ENCODE measurements around the gene SAT2. TPM values are rescaled to one million over a fixed set of nuclear protein-coding genes. Genes with fewer than 3 reads are reported as not detected.
"Not testable (repeated sequence)": the region's sequence is repeated elsewhere in the genome, so short reads cannot be mapped to it uniquely, and the experiment has no call there.

Gene SAT2
- polyA plus RNA-seq, 12 donors, result 44.5 to 83.2 (median 68.8) TPM; not detected in 1

- DNase-seq, result no peak
These were observed 18.8 kb upstream of the SAT2 start for GRCh38 chr17:7646457-7646856.

GRCh38 chr17:7644775-7645174 is 17.2 kb upstream of the SAT2 start:
- no peak for DNase-seq

DNA sequence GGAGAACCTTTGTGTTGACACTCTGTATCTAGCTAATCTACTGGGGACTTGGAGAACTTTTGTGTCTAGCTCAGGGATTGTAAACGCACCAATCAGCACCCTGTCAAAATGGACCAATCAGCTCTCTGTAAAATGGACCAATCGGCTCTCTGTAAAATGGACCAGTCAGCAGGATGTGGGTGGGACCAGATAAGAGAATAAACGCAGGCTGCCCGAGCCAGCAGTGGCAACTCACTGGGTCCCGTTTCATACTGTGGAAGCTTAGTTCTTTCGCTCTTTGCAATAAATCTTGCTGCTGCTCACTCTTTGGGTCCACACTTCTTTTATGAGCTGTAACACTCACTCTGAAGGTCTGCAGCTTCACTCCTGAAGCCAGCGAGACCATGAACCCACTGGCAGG is 14.0 kb upstream of the SAT2 start:
- DNase-seq, result not testable (repeated sequence)

- DNase-seq, result no peak
These were observed 13.2 kb upstream of the SAT2 start for GRCh38 chr17:7640783-7641182.

DNA sequence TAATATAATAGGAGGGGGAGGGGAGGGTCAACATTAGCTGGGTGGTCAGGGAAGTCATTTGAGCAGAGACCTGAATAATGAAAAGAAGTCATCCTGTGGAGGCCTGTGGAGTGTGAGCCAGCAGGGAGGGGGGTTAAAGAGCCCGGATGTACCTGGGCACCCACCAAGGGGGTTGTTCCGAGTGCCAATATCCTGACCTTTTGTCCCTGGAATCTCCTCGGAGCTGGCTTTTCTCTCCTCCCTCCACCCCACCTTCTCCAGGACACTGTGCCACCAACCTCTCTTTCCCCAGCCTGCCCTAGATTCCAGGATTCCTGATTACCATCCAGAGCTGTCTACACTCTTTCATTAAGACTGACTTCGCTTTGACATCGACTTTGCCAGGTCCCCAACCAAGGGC is 8.5 kb upstream of the SAT2 start:
- no peak for DNase-seq

DNA sequence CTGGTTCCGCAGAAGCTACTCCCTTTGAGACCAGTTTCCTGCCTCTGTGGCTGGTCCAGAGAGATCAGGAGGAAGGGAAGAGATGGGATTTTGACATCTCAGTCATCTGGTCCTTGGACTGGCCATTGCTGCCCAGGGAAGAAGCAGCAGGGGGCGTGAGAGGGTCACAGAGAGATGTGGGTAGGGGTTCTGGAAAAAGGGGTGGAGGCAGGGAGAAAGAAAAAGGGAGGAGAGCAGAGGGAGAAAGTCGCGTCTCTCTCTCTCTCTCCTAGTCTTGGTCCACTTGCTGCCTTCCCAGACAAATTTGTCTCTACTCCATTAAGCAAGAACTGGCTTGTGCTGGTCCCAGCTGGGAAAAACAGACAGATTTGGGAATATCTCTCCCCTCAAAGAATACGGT is 6.8 kb upstream of the SAT2 start:
- no peak for DNase-seq

DNA sequence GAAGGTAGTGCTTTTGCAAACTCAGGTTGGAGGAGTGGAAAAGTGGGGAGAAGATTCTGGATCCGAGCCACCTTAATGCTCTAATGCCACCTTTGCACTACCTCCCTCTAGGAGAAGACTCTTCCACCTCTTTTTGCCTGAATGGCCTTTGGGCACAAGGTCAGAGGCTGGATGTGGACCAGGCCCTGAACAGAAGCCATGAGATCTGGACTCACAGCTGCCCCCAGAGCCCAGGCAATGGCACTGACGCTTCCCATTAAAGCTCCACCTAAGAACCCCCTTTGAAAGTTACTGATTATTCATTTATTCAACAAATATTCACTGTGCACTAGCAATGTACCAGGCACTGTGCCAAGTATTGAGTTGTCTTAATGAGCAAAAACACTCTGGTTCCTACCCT is 5.5 kb upstream of the SAT2 start:
- DNase-seq, result no peak

DNA sequence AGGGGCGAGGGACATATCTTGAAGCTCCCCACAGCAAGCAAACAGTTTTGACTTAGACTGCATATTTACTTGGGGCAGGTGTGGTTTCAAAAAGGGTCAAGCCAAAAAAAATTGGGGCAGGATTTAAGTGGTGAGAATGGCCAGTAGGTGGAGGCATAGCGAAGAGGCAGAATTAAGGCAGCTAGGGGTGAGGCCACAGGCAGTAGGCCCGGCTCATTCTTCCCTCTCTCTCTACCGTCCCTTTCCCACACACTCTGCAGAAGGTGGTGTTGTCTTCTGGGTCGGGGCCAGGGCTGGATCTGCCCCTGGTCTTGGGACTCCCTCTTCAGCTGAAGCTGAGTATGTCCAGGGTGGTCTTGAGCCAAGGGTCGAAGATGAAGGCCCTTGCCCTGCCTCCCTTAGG is 4.9 kb upstream of the SAT2 start:
- DNase-seq, result no peak

DNA sequence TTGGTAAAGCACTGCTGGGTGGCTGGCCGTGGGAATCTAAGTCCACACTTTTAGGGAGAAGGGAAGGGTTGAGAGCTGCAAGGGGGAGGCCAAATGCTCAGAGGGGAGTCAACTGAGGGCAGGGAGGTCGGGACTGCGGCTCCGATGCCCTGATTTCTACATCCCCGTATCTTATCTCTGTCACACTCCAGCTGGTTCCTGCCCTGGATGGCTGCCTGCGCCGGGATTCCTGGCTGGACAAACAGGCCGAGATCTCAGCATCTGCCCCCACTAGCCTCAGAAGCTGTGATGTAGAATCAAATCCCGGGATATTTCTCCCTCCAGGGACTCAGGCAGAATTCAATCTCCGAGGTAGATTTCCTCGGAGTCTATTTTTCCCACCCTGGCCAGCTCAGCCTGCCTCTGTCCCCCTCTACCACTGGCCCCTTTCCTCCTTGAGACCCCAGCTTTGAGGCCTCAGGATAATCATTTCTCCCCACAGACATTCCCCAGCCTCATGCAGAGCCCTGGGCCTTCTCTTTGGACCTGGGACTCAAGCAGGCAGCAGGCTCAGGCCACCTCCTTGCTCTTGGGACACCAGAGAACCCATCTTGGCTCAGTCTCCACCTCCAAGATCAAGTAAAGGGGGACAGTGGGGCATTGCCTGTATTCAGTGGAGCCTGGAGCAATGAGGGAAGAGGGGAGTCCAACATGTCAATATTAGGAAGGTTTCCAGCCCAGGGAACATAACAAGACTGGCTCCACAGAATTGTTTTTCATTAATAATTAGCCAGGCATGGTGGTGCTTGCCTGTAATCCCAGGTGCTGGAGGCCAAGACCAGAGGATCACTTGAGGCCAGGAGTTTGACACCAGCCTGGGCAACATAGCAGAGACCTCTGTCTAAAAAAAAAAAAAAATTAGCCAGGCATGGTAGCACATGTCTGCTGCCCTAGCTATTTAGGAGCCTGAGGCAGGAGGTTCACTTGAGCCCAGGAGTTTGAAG is 4.1 kb upstream of the SAT2 start:
- DNase-seq, result no peak

GRCh38 chr17:7629939-7630571 is 2.4 kb upstream of the SAT2 start, which contains the start of gene SHBG:
TSS of gene SHBG (plus strand) at chr17:7630135. CDS start at chr17:7630173, 38 bp downstream.
- DNase-seq, result no peak

DNA sequence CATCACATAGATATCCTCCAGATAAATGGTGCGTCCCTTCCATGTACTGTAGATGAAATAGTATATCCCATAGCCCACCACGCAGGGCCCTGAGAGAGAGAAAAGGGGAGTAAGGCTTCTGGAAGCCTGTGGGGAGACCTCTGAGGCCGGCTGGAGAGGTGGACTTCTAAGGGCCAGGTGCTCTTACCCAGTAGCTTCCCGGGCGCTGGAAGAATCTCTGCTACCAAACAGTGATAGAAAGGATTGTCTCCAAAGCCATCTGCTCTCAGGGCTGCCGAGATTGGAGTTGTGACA is 718 bp downstream of the SAT2 start:
- DNase-seq, result no peak

DNA sequence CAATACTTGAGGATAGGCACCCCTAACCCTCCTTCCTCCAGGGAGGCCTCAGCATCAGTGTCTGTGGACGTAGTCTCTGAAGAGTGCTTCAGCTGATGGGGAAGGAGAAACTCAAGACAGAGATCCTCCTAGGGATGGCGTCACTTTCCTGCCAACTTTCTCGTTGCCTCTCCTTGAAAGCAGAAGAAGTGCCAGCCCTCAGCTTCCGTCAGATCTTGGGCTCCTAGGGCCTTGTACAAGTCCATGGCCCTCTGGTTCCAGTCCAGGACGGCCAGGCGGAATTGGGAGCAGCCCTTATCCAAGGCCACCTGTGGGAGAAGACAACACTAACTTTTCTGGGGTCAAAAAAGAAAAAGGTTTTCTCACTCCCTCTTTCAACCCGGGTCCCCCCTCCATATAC is 1.3 kb downstream of the SAT2 start:
- no peak for DNase-seq

GRCh38 chr17:7625749-7626148 is 1.9 kb downstream of the SAT2 start:
- not testable (repeated sequence) for DNase-seq

DNA sequence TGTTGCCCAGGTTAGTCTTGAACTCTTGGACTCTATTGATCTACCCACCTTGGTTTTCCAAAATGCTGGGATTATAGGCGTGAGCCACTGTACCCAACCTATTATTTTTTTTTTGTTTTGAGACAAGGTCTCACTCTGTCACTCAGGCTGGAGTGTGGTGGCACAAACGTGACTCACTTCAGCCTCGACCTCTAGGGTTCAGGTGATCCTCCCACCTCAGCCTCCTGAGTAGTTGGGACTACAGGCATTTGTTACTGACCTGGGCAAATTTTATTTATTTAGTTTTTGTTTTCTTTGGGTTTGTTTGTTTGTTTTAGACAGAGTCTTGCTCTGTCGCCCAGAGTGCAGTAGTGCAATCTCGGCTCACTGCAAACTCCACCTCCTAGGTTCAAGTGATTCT is 4.0 kb downstream of the SAT2 start:
- no peak for DNase-seq

DNA sequence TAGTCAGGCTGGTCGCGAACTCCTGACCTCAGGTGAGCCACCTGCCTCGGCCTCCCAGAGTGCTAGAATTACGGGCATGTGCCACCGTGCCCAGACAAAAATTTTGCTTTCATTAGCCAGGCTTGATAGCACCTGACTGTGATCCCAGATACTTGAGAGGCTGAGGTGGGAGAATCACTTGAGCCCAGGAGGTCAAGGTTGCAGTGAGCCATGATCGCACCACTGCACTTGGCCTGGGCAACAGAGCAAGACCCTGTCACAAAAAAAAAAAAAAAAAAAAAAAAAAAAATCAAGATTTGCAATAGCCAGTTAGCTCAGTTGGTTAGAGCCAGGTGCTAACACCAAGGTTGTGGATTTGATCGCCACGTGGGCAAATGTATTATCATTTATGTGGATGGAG is 6.8 kb downstream of the SAT2 start:
- no peak for DNase-seq

- no peak for DNase-seq
These were observed 9.0 kb downstream of the SAT2 start for GRCh38 chr17:7618608-7619007.

GRCh38 chr17:7615265-7615747 is 12.3 kb downstream of the SAT2 start:
- DNase-seq, result no peak

DNA sequence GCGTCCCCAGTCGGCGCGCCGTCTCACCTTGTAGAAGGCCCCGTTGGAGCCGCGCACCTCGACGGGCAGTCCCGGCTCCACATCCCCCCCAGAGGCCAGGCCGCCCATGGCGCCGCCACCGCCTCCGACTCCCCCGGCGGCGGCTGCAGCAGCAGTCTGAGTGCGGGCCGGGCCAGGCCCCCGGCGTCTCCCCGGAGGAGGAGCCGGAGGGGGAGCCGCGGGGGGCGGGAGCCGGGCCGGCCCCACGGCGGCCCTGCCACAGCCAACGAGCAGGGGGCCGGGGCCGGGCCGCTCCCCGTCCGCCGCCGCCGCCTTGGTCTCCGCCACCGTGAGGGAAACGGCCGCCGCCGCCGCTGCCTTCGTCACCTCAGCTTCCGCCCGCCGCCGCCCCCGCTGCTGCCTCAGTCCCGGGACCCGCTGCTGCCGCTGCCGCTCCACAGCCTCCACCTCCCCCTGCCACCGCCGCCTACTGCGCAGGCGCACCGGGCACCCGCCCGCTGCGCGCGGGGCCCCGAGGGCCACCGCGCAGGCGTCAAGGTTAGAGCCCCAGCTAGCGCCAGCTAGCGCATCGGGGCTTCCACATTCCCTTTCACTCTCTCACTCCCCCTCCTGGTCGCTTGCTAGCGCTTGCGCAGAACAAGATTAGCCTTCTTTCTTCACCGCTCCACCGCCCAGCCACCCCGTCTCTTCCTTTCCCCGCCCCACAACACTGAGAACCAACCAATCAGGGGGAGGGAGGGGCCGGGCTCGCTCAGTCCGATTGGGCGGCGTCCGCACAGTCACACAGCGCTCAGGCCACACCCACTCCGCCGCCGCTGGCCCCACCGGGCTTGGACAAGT is 13.0 kb downstream of the SAT2 start, which contains the start of gene FXR2:
Gene FXR2 (minus strand): TSS at position 473 of the 840 bp plus-strand sequence. CDS start 365 bp downstream, at position 108.
- peak; percentile 100 for DNase-seq

DNA sequence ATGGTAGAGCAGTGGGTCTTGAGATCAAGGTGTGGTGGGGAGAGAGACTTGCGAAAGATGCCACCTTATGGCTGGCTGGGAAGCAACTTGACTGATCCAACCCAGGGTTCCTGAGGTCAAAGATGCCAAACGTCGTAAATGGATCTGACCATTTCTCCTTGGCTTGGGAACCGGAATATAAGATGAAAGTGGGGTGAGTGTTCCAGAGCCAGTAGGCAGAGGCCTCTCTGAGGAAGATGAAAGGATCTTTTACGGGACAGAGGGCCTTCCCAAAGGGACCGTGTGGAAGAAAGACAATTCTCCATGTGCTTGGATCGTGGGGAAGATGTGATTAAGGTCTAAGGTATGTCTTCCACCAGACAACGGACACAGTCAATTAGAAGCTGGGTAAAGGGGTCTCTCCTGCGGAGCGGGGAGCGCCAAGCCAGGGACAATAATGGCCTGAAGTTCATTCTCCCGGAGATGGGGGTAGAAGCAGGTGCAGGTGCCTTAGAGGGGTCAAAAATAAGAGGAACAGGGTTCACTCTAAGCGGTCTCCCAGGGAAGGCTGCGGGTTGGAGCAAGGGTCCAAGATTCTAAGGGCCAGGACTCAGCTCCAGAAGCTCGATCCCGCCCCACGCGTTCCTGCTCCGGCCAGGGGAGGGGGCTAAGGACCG is 13.7 kb downstream of the SAT2 start:
- DNase-seq, result no peak

GRCh38 chr17:7612294-7612640 is 15.4 kb downstream of the SAT2 start:
- DNase-seq, result no peak

DNA sequence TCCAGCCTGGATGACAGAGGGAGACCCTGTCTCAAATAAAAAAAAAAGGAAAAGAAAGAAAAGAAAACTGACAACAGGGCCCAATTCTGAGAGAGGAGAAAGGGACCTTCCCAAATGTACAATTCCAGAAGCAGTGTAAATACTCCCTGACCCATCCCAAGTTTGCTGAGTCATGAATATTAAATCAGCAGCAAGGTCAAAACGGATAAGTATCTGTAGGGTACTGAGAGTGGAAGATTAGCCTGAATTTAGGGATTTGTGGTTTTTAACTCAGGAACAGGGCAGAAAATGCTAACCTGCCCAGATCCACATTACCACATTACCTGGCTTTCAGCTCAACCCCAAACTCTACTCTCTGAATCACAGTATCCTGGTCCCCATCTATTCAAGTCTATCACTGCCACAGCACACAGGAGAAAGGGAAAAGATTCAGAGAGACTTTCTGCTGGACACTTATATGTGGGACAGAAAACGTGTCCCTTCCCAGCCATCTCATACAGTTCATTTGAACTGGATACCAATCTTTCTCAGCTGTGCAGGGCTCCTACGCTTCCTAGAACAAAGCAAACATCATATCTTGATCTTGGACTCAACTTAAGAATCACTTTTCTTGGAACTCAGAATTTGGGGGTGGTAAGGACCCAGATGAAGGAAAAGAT is 15.9 kb downstream of the SAT2 start:
- no peak for DNase-seq

Data from muscle of arm (tissue), 12 donors.